Measurements from ENCODE around the gene RAP2B. TPM values are rescaled to one million over a fixed set of nuclear protein-coding genes. Genes with fewer than 3 reads are reported as not detected.

RAP2B gene
- polyA plus RNA-seq, 3 donors, result 17.5 to 35.5 (median 24.7) TPM

DNA sequence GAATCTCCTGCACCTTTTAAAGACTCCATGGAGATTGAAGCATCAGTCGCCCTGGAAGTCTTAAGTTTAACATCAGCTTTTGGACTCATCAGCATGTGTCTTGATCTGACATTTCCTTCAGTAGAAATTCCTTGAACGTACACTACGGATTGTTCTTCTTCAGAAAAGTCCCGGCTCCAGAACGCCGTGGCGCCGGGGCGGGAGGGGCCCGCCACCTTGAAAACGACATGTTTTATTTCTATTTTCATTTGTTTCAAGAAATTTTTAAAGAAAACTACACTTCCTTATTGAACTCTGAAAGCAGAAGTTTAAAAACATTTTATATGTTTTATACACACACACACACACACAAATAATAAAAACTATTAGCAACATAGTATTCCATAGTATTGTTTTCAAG lies 32.6 kb upstream of the RAP2B start:
- peaks cover 34 to 43% of the 10 kb centered on the region in 2 donors for H3K4me1 ChIP-seq (ENCODE audit: control insufficient read depth in 1 of 2, insufficient read depth in 2 of 2, low read length in 2 of 2)
- no peaks in the 10 kb centered on the region for H3K36me3 Mint-ChIP-seq
- no peaks in the 10 kb centered on the region for H3K79me2 ChIP-seq (ENCODE audit: insufficient read depth, low read length)
- peaks cover 0 to 3% (median 0%) of the 10 kb centered on the region in 7 donors for H3K9me3 Mint-ChIP-seq
- intact Hi-C loops (cut with micrococcal nuclease), result no loop called here
- H2AFZ ChIP-seq (ENCODE audit: insufficient read depth, low read depth, low read length, poor library complexity, severe bottlenecking), result no peak overlapping the region
- no peaks in the 10 kb centered on the region for H4K20me1 ChIP-seq (ENCODE audit: insufficient read depth, low read length)
- H3K4me3 Mint-ChIP-seq, result peak overlapping the region in 1 of 2 donors; percentile 2
- H3K4me1 Mint-ChIP-seq, result peaks cover 36% of the 10 kb centered on the region
- H3K4me2 ChIP-seq (replicated peaks; ENCODE audit: extremely low read depth, low read length, poor library complexity, severe bottlenecking), result peak overlapping the region; percentile 15
- H3K27ac ChIP-seq (ENCODE audit: low read depth in 1 of 2, low read length in 2 of 2), result peak overlapping the region; percentile 6 to 87
- H3K27ac Mint-ChIP-seq, result peak overlapping the region; percentile 61 to 92 (median 85)
- no peaks in the 10 kb centered on the region for H3K36me3 ChIP-seq (replicated peaks in 1 of 2; ENCODE audit: control insufficient read depth in 1 of 2, insufficient read depth in 2 of 2, low read length in 2 of 2)
- WGBS (ENCODE audit: insufficient coverage), result 90% methylated on average over 9 of the region's 11 CpGs
- peak overlapping the region in 1 of 3 experiments; percentile 27 for H3K4me3 ChIP-seq (replicated peaks in 1 of 3; ENCODE audit: low read depth in 2 of 3, low read length in 3 of 3)
- H3K27me3 ChIP-seq (ENCODE audit: control insufficient read depth in 2 of 2, insufficient read depth in 2 of 2, low read length in 2 of 2), result no peaks in the 10 kb centered on the region
- H3K27me3 Mint-ChIP-seq (ENCODE audit: low read depth in 3 of 3), result no peaks in the 10 kb centered on the region
- DNase-seq, result no peak
- no peaks in the 10 kb centered on the region for H3K9me3 ChIP-seq (replicated peaks in 1 of 2; ENCODE audit: control insufficient read depth in 1 of 2, insufficient read depth in 1 of 2, low read length in 2 of 2)
- TF ChIP-seq, protein P1, sequence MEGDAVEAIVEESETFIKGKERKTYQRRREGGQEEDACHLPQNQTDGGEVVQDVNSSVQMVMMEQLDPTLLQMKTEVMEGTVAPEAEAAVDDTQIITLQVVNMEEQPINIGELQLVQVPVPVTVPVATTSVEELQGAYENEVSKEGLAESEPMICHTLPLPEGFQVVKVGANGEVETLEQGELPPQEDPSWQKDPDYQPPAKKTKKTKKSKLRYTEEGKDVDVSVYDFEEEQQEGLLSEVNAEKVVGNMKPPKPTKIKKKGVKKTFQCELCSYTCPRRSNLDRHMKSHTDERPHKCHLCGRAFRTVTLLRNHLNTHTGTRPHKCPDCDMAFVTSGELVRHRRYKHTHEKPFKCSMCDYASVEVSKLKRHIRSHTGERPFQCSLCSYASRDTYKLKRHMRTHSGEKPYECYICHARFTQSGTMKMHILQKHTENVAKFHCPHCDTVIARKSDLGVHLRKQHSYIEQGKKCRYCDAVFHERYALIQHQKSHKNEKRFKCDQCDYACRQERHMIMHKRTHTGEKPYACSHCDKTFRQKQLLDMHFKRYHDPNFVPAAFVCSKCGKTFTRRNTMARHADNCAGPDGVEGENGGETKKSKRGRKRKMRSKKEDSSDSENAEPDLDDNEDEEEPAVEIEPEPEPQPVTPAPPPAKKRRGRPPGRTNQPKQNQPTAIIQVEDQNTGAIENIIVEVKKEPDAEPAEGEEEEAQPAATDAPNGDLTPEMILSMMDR (IDR thresholded peaks at IDR 0.05), result no peak
- no peak overlapping the region for H3K9ac ChIP-seq (ENCODE audit: insufficient read depth, low read length, poor library complexity, severe bottlenecking)

DNA sequence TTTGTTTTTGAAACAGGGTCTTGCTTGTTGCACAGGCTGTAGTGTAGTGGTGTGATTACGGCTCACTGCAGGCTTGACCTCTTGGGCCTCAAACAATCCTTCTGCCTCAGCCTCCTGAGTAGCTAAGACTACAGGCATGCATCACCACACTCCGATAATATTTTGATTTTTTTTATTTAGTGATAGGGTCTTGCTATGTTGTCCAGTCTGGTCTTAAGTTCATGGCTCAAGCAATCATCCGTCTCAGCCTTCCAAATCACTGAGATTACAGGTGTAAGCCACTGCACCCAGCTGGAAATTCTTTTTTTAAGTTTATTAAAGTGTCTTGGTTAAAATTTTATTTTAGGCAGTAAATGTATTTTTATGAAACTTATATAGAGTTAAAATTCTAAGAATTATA lies 32.2 kb upstream of the RAP2B start:
- Histone ChIP-seq H3K27ac (ENCODE audit: low read depth in 1 of 2, low read length in 2 of 2) (peak overlapping the region; percentile 6 to 87), H3K4me1 (ENCODE audit: control insufficient read depth in 1 of 2, insufficient read depth in 2 of 2, low read length in 2 of 2) (peaks cover 36 to 47% of the 10 kb centered on the region in 2 donors), H3K4me3 (replicated peaks in 1 of 3; ENCODE audit: low read depth in 2 of 3, low read length in 3 of 3) (peak overlapping the region in 1 of 3 experiments; percentile 27), H3K9ac (ENCODE audit: insufficient read depth, low read length, poor library complexity, severe bottlenecking) (no peak overlapping the region), H3K27me3 (ENCODE audit: control insufficient read depth in 2 of 2, insufficient read depth in 2 of 2, low read length in 2 of 2) (no peaks in the 10 kb centered on the region), H3K36me3 (replicated peaks in 1 of 2; ENCODE audit: control insufficient read depth in 1 of 2, insufficient read depth in 2 of 2, low read length in 2 of 2) (no peaks in the 10 kb centered on the region), H3K79me2 (ENCODE audit: insufficient read depth, low read length) (no peaks in the 10 kb centered on the region), H2AFZ (ENCODE audit: insufficient read depth, low read depth, low read length, poor library complexity, severe bottlenecking) (no peak overlapping the region), H3K9me3 (replicated peaks in 1 of 2; ENCODE audit: control insufficient read depth in 1 of 2, insufficient read depth in 1 of 2, low read length in 2 of 2) (no peaks in the 10 kb centered on the region), H3K4me2 (replicated peaks; ENCODE audit: extremely low read depth, low read length, poor library complexity, severe bottlenecking) (peak overlapping the region; percentile 54), H4K20me1 (ENCODE audit: insufficient read depth, low read length) (no peaks in the 10 kb centered on the region)
- intact Hi-C loops (cut with micrococcal nuclease), result no loop called here
- H3K9me3 Mint-ChIP-seq, result peaks cover 0 to 3% (median 0%) of the 10 kb centered on the region in 7 donors
- no peak overlapping the region for H3K4me3 Mint-ChIP-seq
- WGBS (ENCODE audit: insufficient coverage), result no CpG with 5 or more reads among the region's 3 CpGs
- no peak for DNase-seq
- peaks cover 39% of the 10 kb centered on the region for H3K4me1 Mint-ChIP-seq
- TF ChIP-seq, protein P1 (IDR thresholded peaks at IDR 0.05), result no peak
- no peaks in the 10 kb centered on the region for H3K27me3 Mint-ChIP-seq (ENCODE audit: low read depth in 3 of 3)
- no peaks in the 10 kb centered on the region for H3K36me3 Mint-ChIP-seq
- peak overlapping the region; percentile 61 to 92 (median 85) for H3K27ac Mint-ChIP-seq
